Heart left ventricle (tissue), 16 donors: Measurements from ENCODE around the gene R3HDM2. TPM values are rescaled to one million over a fixed set of nuclear protein-coding genes. Genes with fewer than 3 reads are reported as not detected.

Experiments used
- ATAC-seq, 4 donors: fragments of 200-7000 bp; cut with Tn5 transposase; one replicate each; pipeline ENCODE4 v1.9.1; 2020 to 2022; ENCODE audit warnings: moderate library complexity in 4 of 4, mild to moderate bottlenecking in 3 of 4, moderate number of reproducible peaks in 1 of 4
- DNase-seq, 5 donors: peaks; one replicate each; pipeline ENCODE4 v3.0.0-alpha.2; 2020
- H3K27ac ChIP-seq, 12 donors: fragments of 200-600 bp; sonication (generic) in 4 of 12; one replicate each; pipeline versions ENCODE4 v1.5.0 to v1.8.0; 2016 to 2022; ENCODE audit warnings: mild to moderate bottlenecking in 2 of 12
- H3K27me3 ChIP-seq, 9 donors: fragments of 200-600 bp; sonication (generic) in 2 of 9; one replicate each; pipeline versions ENCODE4 v1.5.1 to v1.8.0; 2016 to 2022; ENCODE audit warnings: mild to moderate bottlenecking in 3 of 9
- H3K36me3 ChIP-seq, 9 donors: fragments of 200-600 bp; sonication (generic) in 2 of 9; one replicate each; pipeline versions ENCODE4 v1.5.0 to v1.8.0; 2018 to 2022; ENCODE audit warnings: mild to moderate bottlenecking in 2 of 9
- H3K4me1 ChIP-seq, 12 donors: fragments of 200-600 bp; sonication (generic) in 4 of 12; one replicate each; pipeline versions ENCODE4 v1.5.0 to v1.8.0; 2016 to 2022; ENCODE audit warnings: mild to moderate bottlenecking in 3 of 12
- H3K4me3 ChIP-seq, 12 donors: fragments of 200-600 bp; sonication (generic) in 4 of 12; one replicate each; pipeline versions ENCODE4 v1.5.0 to v1.8.0; 2017 to 2022; ENCODE audit warnings: mild to moderate bottlenecking in 9 of 12, moderate library complexity in 4 of 12
- H3K9me3 ChIP-seq, 12 donors: fragments of 200-600 bp; sonication (generic) in 4 of 12; one replicate each; pipeline versions ENCODE4 v1.5.0 to v1.8.0; 2016 to 2022; ENCODE audit warnings: mild to moderate bottlenecking in 1 of 12
- POLR2A ChIP-seq, 2 donors: fragments of 450-650 bp; IDR thresholded peaks; one replicate each; pipeline ENCODE4 v1.6.1; 2017; ENCODE audit warnings: antibody characterized with exemption in 2 of 2, mild to moderate bottlenecking in 2 of 2, moderate library complexity in 2 of 2
- WGBS, 4 donors: extraction: QIAGEN DNeasy Blood & Tissue Kit in 2 of 4; methylation state at CpG; one replicate each; pipeline versions ENCODE4 v1.1.5 to v1.1.7; 2013 to 2018; 5-methylcytosine and 5-hydroxymethylcytosine counted together
- intact Hi-C, 10 donors: fragments of 100-400 bp; cut with DNase I; formaldehyde crosslinking; loops; one replicate each; pipeline versions ENCODE4 v1.11.1 to v1.14.2; 2022
- polyA plus RNA-seq, 2 donors: library from polyadenylated mRNA; stranded (reverse); fragments of 200-250 nt; gene quantifications; one replicate each; pipeline ENCODE4 v1.2.3, GENCODE V29; 2013
- total RNA-seq, 9 donors: library from RNA; depleted of rRNA in 2 of 9; stranded (reverse); fragments of >200 nt in 2 of 9; fragmentation: NEBNext Ultra II Directional in 3 of 9; extraction: Animal tissue kit (Norgen Biotek cat#: 25700) in 3 of 9; gene quantifications; one replicate each; pipeline versions ENCODE4 v1.1.0 to v1.2.4, GENCODE V29; 2016 to 2023
- TF ChIP-seq, protein P1 (sequence below), 12 donors: fragments of 200-600 bp; sonication (generic) in 4 of 12; IDR thresholded peaks; one replicate each; pipeline versions ENCODE4 v1.5.0 to v1.8.0; 2018 to 2022; ENCODE audit warnings: antibody characterized with exemption in 12 of 12, mild to moderate bottlenecking in 5 of 12
- donor health status: ischemic (EF 13 %, LVEDD 7.1; RV severe dilation, severe dysfunction).
- donor health status: healthy with polysubstance abuse.
- donor health status: DM: no; HTN: yes; CAD: no.
- donor health status: DM: no; HTN: no; CAD: no.
- donor health status: ischemic (EF 25% LVEDD 6.9; RV normal size, moderate dysfunction).
- donor health status: ischemic (EF 25% LVEDD 5.7; RV mildly dilated, moderate dysfunction).
- donor health status: healthy.
- donor health status: DM: yes; HTN: yes; CAD: no.
- donor health status: ischemic (EF 35%, LVEDD 5.7; RV mildly dilated, moderate dysfunction).
- donor health status: nonischemic (EF 11% LVEDD 7.7; RV severe dilation, severe dysfunction).
- donor health status: DM: yes; HTN: yes; CAD: no.
- donor health status: PGD.
- donor health status: ischemic (EF 29% LVEDD 5.4; RV normal size, mild dysfunction).
- donor health status: nonischemic (EF 23%, LVEDD 6.1; RV moderate dilation, normal function).

The R3HDM2 gene
- total and polyA plus RNA-seq, 11 donors = 12.7 to 102 (median 59.8) TPM

DNA sequence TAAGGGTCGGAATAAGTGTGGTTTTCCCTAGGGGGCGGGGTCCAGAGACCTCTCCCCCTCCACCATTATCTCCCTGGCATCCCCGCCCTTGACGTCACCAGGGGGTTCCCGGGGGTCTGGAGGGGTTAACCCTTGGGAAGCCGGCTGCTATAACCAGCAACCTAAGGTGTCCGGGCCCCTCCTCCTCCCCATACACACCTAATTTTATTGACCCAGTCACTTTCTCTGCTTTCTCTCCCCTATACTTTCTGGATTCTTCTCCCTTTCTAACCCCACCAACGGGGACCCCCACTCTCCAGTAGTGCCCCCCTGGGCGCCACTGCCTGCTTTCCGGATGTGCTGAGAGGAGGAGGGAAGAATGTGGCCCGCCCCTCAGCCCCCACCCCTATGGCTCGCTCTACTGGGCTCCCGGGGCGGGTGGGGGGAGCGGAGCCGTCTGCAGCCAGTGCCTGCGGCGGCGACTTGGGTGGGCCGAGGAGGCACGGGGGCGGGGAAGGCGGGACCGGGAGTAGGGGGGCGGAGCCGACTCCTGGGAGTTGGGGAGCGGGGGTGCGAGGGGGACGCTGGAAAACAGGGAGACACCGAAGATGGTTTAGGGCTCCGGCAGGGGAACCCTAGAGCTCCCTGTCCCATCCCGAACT lies 30.6 kb upstream of the R3HDM2 start:
- DNase-seq (peak; percentile 71 to 84 (median 76)), ATAC-seq (peak in 3 of 4 donors; percentile 41 to 61 (median 51))
- Histone ChIP-seq H3K36me3 (no peaks in the 10 kb centered on the region), H3K27me3 (peaks cover 0 to 9% (median 0%) of the 10 kb centered on the region in 9 donors), H3K9me3 (no peaks in the 10 kb centered on the region), H3K4me3 (peak overlapping the region; percentile 53 to 82 (median 68)), H3K27ac (peak overlapping the region in 10 of 12 donors; percentile 0 to 86 (median 72)), H3K4me1 (peaks cover 0 to 43% (median 21%) of the 10 kb centered on the region in 12 donors)
- intact Hi-C loops = loop anchor here in 2 of 10 donors (10.0 kb wide), 1 partner anchor 163 kb away; no protein-coding TSS in a partner anchor
- WGBS, 4 donors = 0 to 1% (median 1%) methylated on average over 15 to 32 of the region's 32 CpGs
- TF ChIP-seq, protein P1, sequence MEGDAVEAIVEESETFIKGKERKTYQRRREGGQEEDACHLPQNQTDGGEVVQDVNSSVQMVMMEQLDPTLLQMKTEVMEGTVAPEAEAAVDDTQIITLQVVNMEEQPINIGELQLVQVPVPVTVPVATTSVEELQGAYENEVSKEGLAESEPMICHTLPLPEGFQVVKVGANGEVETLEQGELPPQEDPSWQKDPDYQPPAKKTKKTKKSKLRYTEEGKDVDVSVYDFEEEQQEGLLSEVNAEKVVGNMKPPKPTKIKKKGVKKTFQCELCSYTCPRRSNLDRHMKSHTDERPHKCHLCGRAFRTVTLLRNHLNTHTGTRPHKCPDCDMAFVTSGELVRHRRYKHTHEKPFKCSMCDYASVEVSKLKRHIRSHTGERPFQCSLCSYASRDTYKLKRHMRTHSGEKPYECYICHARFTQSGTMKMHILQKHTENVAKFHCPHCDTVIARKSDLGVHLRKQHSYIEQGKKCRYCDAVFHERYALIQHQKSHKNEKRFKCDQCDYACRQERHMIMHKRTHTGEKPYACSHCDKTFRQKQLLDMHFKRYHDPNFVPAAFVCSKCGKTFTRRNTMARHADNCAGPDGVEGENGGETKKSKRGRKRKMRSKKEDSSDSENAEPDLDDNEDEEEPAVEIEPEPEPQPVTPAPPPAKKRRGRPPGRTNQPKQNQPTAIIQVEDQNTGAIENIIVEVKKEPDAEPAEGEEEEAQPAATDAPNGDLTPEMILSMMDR (IDR thresholded peaks at IDR 0.05) = no peak
- TF ChIP-seq POLR2A (IDR thresholded peaks at IDR 0.05) = no peak

DNA sequence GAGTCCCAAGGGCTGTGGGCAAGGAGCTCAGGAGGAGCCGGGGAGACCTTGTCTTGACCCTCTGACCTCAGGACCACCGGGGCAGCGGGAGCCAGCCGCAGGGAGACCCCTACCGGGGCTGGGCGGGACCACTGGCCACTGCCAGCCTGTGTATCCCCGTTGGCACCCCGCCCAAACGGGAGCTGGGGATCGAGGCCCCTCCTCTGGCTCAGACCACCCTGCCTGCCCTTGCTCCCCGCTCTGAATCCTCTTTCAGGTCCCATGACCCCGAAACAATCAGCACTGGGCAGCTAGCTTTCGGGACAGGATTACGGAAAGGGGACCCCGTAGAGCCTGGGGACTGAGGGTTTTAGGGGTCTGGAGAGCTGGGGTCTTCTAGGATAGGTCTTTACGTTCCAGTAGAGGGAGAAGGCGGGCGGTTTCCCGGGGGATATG lies 30.0 kb upstream of the R3HDM2 start:
- DNase-seq (peak in 2 of 5 donors; percentile 37 to 51), ATAC-seq (no peak)
- peaks cover 0 to 49% (median 26%) of the 10 kb centered on the region in 12 donors for H3K4me1 ChIP-seq
- TF ChIP-seq POLR2A (IDR thresholded peaks at IDR 0.05) = no peak
- TF ChIP-seq, protein P1 (IDR thresholded peaks at IDR 0.05) = no peak
- H3K27me3 ChIP-seq = peaks cover 0 to 9% (median 0%) of the 10 kb centered on the region in 9 donors
- H3K27ac ChIP-seq = peak overlapping the region in 6 of 12 donors; percentile 19 to 86 (median 74)
- no peaks in the 10 kb centered on the region for H3K36me3 ChIP-seq
- WGBS, 4 donors = 1 to 5% (median 3%) methylated on average over 16 to 19 of the region's 19 CpGs
- peak overlapping the region in 11 of 12 donors; percentile 53 to 82 (median 69) for H3K4me3 ChIP-seq
- H3K9me3 ChIP-seq = no peaks in the 10 kb centered on the region
- intact Hi-C loops = loop anchor here in 2 of 10 donors (10.0 kb wide), 1 partner anchor 164 kb away; no protein-coding TSS in a partner anchor

DNA sequence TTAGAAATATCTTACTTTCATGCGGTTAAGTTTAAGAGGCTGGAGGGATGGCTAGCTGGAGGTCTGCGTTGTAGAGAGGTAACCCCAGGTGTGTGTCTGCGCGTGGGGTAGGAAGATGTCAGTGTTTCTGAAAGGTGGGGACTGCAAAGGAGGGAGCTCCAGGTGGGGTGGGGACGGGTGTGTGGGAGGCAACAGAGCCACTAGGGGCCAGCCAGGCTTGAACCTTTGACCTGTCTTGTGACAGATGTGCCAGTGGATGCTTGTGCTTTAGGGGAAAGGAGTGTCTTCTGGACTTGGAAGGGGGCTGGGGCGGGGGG lies 29.6 kb upstream of the R3HDM2 start:
- peaks cover 0 to 9% (median 0%) of the 10 kb centered on the region in 9 donors for H3K27me3 ChIP-seq
- no peaks in the 10 kb centered on the region for H3K9me3 ChIP-seq
- ATAC-seq = no peak
- no peak for DNase-seq
- H3K4me1 ChIP-seq = peaks cover 0 to 53% (median 28%) of the 10 kb centered on the region in 12 donors
- H3K36me3 ChIP-seq = no peaks in the 10 kb centered on the region
- intact Hi-C loops = loop anchor here in 2 of 10 donors (10.0 kb wide), 1 partner anchor 164 kb away; no protein-coding TSS in a partner anchor
- peak overlapping the region in 10 of 12 donors; percentile 53 to 82 (median 70) for H3K4me3 ChIP-seq
- TF ChIP-seq POLR2A (IDR thresholded peaks at IDR 0.05) = no peak
- TF ChIP-seq, protein P1 (IDR thresholded peaks at IDR 0.05) = no peak
- H3K27ac ChIP-seq = peak overlapping the region in 4 of 12 donors; percentile 43 to 86 (median 75)
- WGBS, 4 donors = 3 to 8% (median 5%) methylated on average over 6 of the region's 6 CpGs

DNA sequence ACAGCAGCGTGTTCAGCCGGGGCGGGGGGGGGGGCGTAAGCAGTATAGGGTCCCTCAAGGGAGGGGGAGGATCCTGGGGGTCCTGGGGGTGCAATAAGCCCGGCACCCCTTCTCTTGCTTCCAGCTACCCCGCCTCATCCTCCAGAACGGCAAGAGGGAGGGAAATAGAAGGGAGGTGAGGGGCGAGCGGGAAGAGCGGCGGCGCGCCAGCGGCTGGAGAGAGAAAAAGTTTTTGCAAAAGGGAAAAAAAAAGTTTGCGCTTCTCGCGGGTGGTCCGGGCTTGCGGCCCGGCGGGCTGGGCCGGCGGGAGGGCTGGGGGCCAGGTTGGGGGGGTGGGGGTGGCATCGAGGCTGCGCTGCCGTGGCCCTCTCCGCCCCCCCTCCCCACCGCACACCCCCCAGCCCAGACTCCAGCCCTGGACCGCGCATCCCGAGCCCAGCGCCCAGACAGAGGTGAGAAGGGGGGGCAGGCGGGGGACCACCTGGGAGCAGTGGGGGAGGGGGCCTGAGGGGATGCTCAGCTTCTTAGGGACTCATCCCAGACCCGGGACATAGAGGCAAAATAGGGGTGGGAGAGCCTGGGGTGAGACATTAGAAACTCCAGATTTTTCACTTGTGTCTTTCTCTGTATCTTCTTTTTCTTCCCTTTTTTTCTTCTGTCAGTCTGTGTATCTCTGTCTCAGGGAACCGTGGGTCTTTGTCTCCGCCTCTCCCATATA lies 29.1 kb upstream of the R3HDM2 start, which contains the start of gene GLI1:
Gene GLI1, plus strand, starts transcription at position 36 of the 718 bp plus-strand sequence. CDS start 3,907 bp downstream, outside the sequence.
- peak in 1 of 5 donors; percentile 53 for DNase-seq
- WGBS, 4 donors = 1 to 2% (median 2%) methylated on average over 27 to 36 of the region's 36 CpGs
- Histone ChIP-seq H3K27ac (peak within 1 kb of the TSS in 11 of 12 donors; percentile 50 to 87 (median 80)), H3K27me3 (peaks cover 0 to 9% (median 0%) of the 10 kb centered on the region in 9 donors), H3K9me3 (no peaks in the 10 kb centered on the region), H3K4me3 (peak within 1 kb of the TSS; percentile 35 to 82 (median 68)), H3K4me1 (peaks cover 0 to 54% (median 28%) of the 10 kb centered on the region in 12 donors), H3K36me3 (no peaks in the 10 kb centered on the region)
- ATAC-seq = peak in 3 of 4 donors; percentile 34 to 53 (median 40)
- TF ChIP-seq, protein P1 (IDR thresholded peaks at IDR 0.05) = no peak
- no peak for TF ChIP-seq POLR2A (IDR thresholded peaks at IDR 0.05)
- intact Hi-C loops = loop anchor here in 4 of 10 donors (5.0 to 10.0 kb wide), 3 partner anchors 165 to 248 kb away; partner anchors contain the start of gene NXPH4 (in 1 of the 4)
